Calu3 (cell line): ENCODE results near the gene ALK. TPM values are rescaled to one million over a fixed set of nuclear protein-coding genes. Genes with fewer than 3 reads are reported as not detected.

Source experiments
- BruUV-seq: library from RNA; stranded (reverse); fragments of 400-500 nt; replicated peaks from 2 replicates; lab custom pipeline; 2021; lab: Mats Ljungman, UMichigan
- CTCF ChIA-PET: fragments of 300-600 bp; sonication (Branson Sonifier 250); formaldehyde crosslinking; loops from one replicate; lab custom pipeline; 2022; ENCODE audit warnings: antibody characterized with exemption; lab: Charles Lee
- DNase-seq: peaks from one replicate; pipeline ENCODE4 v3.0.0; 2022
- H3K27ac Mint-ChIP-seq: one replicate; pipeline ENCODE4 v1.8.0; 2022; ENCODE audit warnings: mixed read lengths; ENCODE audit not compliant: unreplicated experiment
- H3K27me3 Mint-ChIP-seq: one replicate; pipeline ENCODE4 v1.8.0; 2022; ENCODE audit warnings: mixed read lengths; ENCODE audit not compliant: unreplicated experiment
- H3K36me3 Mint-ChIP-seq: one replicate; pipeline ENCODE4 v1.8.0; 2022; ENCODE audit warnings: mild to moderate bottlenecking, moderate library complexity, mixed read lengths; ENCODE audit not compliant: insufficient read depth, unreplicated experiment
- H3K4me1 Mint-ChIP-seq: one replicate; pipeline ENCODE4 v1.8.0; 2022; ENCODE audit warnings: mild to moderate bottlenecking, low read depth, mixed read lengths; ENCODE audit not compliant: unreplicated experiment
- H3K4me3 Mint-ChIP-seq: one replicate; pipeline ENCODE4 v1.8.0; 2022; ENCODE audit warnings: mild to moderate bottlenecking, low read depth, moderate library complexity, mixed read lengths; ENCODE audit not compliant: unreplicated experiment
- H3K9me3 Mint-ChIP-seq: one replicate; pipeline ENCODE4 v1.8.0; 2022; ENCODE audit warnings: low read depth, mixed read lengths; ENCODE audit not compliant: unreplicated experiment
- intact Hi-C: fragments of 100-400 bp; cut with micrococcal nuclease; formaldehyde crosslinking; loops from one replicate; pipeline ENCODE4 v1.10.0; 2022; ENCODE audit not compliant: unreplicated experiment
- total RNA-seq: library from RNA; stranded (reverse); gene quantifications from 2 replicates; pipeline ENCODE4 v1.2.3, GENCODE V29; 2022
- TF ChIP-seq, protein P1 (sequence below): fragments of 200-600 bp; IDR thresholded peaks from one replicate; pipeline ENCODE4 v1.8.0; 2022; ENCODE audit warnings: antibody characterized with exemption; ENCODE audit not compliant: unreplicated experiment

ALK gene
- total RNA-seq, 1 experiment from 2014 or later = not detected

DNA sequence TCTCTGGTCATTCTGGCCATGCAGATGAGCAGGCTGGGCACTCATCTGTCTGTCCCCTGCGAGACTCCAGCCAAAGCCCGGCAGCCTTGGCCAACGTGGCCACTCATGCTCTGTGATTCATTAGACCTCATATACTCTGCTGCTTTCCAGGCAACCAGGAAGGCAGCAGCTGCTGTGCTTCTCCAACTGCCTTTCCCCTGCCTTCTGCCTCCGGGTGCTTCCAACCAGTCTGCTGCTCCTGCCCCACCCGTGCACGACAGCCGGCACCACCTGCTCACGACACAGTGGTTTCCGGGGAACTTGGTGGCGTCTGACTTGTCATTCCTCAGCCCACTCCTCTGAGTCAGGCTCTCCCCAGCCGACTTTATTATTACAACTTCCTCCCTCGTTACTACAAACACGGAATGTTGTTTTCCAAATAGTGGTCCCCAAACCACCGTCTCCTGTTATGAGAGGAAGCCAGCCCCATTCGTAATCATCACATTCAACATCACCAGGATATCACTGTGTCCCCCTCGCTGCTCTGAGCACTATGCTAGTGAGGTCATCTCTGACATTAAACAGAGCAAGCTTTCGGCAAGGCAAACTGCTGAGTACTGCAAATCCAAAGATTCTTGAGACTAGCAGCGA is 392.4 kb downstream of the ALK start:
- BruUV-seq = no TSS peak

DNA sequence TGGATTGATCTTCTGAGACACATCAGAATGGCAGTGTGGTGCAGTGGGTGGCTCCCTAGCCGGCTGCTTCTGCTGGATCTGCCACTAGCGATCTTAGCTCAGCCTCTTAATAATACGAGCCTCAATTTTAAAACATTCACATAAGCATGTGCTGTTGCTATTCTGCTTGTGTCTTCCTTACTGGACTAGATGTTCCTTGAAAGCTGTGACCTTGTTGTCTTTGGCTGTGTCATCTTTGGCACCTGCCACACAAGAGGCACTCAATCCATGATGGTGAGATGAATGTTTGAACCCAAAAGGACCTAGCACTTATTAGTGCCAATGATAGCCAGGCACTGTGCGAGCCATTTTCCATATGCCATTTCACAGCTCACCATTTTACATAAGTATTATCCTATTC is 393.0 kb downstream of the ALK start:
- Mint-ChIP-seq H3K9me3 (peaks cover 4% of the 10 kb centered on the region), H3K4me3 (no peak overlapping the region), H3K36me3 (no peaks in the 10 kb centered on the region), H3K27me3 (peaks cover 84% of the 10 kb centered on the region), H3K4me1 (peaks cover under 1% of the 10 kb centered on the region), H3K27ac (no peak overlapping the region)
- intact Hi-C loops = no loop called here
- no TSS peak for BruUV-seq
- TF ChIP-seq, protein P1, sequence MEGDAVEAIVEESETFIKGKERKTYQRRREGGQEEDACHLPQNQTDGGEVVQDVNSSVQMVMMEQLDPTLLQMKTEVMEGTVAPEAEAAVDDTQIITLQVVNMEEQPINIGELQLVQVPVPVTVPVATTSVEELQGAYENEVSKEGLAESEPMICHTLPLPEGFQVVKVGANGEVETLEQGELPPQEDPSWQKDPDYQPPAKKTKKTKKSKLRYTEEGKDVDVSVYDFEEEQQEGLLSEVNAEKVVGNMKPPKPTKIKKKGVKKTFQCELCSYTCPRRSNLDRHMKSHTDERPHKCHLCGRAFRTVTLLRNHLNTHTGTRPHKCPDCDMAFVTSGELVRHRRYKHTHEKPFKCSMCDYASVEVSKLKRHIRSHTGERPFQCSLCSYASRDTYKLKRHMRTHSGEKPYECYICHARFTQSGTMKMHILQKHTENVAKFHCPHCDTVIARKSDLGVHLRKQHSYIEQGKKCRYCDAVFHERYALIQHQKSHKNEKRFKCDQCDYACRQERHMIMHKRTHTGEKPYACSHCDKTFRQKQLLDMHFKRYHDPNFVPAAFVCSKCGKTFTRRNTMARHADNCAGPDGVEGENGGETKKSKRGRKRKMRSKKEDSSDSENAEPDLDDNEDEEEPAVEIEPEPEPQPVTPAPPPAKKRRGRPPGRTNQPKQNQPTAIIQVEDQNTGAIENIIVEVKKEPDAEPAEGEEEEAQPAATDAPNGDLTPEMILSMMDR = no peak
- CTCF ChIA-PET = no interaction called here
- no peak for DNase-seq

More for the DNA sequence above, 392.4 kb downstream of the ALK start:
- Mint-ChIP-seq H3K9me3 (peaks cover 4% of the 10 kb centered on the region), H3K27me3 (peaks cover 85% of the 10 kb centered on the region), H3K4me1 (no peaks in the 10 kb centered on the region), H3K27ac (no peak overlapping the region), H3K36me3 (no peaks in the 10 kb centered on the region), H3K4me3 (no peak overlapping the region)
- CTCF ChIA-PET = no interaction called here
- DNase-seq = no peak
- TF ChIP-seq, protein P1 = no peak
- intact Hi-C loops = no loop called here

DNA sequence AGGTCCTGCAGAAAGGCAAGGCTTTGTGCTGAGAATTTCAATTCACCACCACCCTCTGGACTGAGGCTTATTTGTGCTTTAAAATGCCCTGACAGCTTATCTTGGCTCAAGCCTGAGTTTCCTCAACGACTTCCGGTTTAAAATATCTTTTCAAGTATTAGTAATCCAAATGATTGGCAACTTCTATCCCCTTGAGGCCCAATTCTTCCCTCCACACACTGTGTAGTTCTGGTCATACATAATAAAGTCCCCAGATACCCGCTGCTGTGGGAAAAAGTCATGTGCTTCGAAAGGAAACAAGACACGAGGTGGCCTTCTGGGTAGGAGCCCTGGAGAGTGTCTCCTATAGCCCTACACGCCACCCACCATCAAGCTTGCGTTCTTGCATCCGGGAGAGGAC is 393.4 kb downstream of the ALK start:
- TF ChIP-seq, protein P1 = no peak
- Mint-ChIP-seq H3K36me3 (no peaks in the 10 kb centered on the region), H3K9me3 (peaks cover 4% of the 10 kb centered on the region), H3K27me3 (peaks cover 84% of the 10 kb centered on the region), H3K4me3 (no peak overlapping the region), H3K27ac (no peak overlapping the region), H3K4me1 (peaks cover 5% of the 10 kb centered on the region)
- DNase-seq = no peak
- intact Hi-C loops = no loop called here
- BruUV-seq = no TSS peak
- CTCF ChIA-PET = no interaction called here

DNA sequence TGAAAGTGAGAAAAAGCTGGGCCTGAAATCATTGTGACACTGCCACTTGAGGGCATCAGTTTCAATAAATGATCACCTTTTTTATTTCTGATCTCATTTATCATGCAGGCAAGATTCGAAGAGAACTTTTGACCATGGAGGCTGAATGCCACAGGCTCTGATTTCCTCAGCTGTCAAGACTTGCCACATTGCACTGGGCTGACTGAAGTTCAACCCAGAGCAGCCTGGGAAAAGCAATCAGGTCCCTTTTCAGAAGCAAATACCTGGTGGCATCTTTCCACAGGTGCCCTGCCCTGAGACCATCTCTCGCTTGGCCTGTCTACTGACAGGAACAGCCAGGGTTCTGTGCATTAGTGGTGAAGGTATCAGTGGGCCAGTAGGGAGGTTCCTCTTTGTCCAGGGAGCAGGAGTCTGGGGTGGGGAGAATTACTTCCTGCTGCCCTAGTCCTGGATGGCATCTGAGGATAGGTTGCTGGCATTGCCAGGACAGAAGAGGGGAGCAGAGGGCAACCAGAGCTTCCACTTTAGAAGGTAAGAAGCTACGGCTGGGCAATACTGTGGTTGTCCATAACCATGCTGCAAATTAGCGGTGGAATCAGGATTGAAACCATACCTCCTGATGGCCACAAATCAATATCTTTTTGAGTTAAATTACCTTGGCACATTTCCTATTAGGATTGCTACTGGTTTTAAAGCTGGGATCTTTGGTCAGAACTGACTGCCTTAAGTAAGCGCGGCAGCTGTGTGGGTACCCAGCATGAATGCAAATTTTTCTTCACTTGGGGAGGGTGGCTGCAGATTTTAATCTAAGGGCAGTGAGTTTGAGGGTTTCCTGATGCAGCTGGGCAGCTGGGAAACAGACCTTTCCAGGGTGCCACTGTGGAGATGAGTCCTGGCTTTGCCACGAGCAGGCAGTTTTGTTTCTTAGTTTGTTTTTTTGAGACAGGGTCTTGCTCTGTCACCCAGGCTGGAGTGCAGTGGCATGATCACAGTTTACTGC is 394.5 kb downstream of the ALK start:
- H3K27me3 Mint-ChIP-seq = peaks cover 84% of the 10 kb centered on the region
- DNase-seq = no peak
- no peak overlapping the region for H3K27ac Mint-ChIP-seq
- CTCF ChIA-PET = no interaction called here
- no TSS peak for BruUV-seq
- intact Hi-C loops = no loop called here
- TF ChIP-seq, protein P1 = no peak
- H3K36me3 Mint-ChIP-seq = no peaks in the 10 kb centered on the region
- H3K9me3 Mint-ChIP-seq = peaks cover 4% of the 10 kb centered on the region
- peaks cover 11% of the 10 kb centered on the region for H3K4me1 Mint-ChIP-seq
- no peak overlapping the region for H3K4me3 Mint-ChIP-seq
